Keratinocyte (primary cell): ENCODE results near the gene PCDHGB3.
"Not testable (repeated sequence)": the region's sequence is repeated elsewhere in the genome, so short reads cannot be mapped to it uniquely, and the experiment has no call there.

Experiments
- EZH2 ChIP-seq: IDR thresholded peaks from one replicate; pipeline ENCODE4 v1.6.1; 2012; ENCODE audit warnings: inconsistent platforms, mild to moderate bottlenecking, low read length, moderate library complexity
- TF ChIP-seq, protein P1 (sequence below), 3 experiments: IDR thresholded peaks in 1 of 3; conservative IDR thresholded peaks in 1 of 3; optimal IDR thresholded peaks in 1 of 3; 2 replicates in 2 of 3; 3 replicates in 1 of 3; pipeline versions ENCODE3 to v1.5.1; 2011; ENCODE audit warnings: low read length in 3 of 3, mild to moderate bottlenecking in 3 of 3, moderate library complexity in 2 of 3, control low read depth in 1 of 3, inconsistent platforms in 1 of 3; ENCODE audit not compliant: insufficient read depth in 2 of 3; ENCODE audit errors: extremely low read depth in 1 of 3

DNA sequence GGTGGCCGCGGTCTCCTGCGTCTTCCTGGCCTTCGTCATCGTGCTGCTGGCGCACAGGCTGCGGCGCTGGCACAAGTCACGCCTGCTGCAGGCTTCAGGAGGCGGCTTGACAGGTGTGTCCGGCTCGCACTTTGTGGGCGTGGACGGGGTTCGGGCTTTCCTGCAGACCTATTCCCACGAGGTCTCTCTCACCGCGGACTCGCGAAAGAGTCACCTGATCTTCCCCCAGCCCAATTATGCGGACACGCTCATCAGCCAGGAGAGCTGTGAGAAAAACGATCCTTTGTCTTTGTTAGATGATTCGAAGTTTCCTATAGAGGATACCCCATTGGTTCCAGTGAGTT is 45.2 kb downstream of the PCDHGB3 start:
- not testable (repeated sequence) for TF ChIP-seq EZH2
- TF ChIP-seq, protein P1, sequence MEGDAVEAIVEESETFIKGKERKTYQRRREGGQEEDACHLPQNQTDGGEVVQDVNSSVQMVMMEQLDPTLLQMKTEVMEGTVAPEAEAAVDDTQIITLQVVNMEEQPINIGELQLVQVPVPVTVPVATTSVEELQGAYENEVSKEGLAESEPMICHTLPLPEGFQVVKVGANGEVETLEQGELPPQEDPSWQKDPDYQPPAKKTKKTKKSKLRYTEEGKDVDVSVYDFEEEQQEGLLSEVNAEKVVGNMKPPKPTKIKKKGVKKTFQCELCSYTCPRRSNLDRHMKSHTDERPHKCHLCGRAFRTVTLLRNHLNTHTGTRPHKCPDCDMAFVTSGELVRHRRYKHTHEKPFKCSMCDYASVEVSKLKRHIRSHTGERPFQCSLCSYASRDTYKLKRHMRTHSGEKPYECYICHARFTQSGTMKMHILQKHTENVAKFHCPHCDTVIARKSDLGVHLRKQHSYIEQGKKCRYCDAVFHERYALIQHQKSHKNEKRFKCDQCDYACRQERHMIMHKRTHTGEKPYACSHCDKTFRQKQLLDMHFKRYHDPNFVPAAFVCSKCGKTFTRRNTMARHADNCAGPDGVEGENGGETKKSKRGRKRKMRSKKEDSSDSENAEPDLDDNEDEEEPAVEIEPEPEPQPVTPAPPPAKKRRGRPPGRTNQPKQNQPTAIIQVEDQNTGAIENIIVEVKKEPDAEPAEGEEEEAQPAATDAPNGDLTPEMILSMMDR (optimal IDR thresholded peaks at IDR 0.05 in 1 of 3, IDR thresholded peaks at IDR 0.05 in 1 of 3, conservative IDR thresholded peaks at IDR 0.05 in 1 of 3; ENCODE audit: extremely low read depth in 1 of 3, insufficient read depth in 2 of 3, low read length in 3 of 3): not testable (repeated sequence)
